ENCODE measurements around the gene RPL37A. TPM values are rescaled to one million over a fixed set of nuclear protein-coding genes. Genes with fewer than 3 reads are reported as not detected.

The RPL37A gene
- total and polyA plus RNA-seq, 2 of the 4 experiments (the other 2 are of a cell fraction): 341 to 1,572 TPM

DNA sequence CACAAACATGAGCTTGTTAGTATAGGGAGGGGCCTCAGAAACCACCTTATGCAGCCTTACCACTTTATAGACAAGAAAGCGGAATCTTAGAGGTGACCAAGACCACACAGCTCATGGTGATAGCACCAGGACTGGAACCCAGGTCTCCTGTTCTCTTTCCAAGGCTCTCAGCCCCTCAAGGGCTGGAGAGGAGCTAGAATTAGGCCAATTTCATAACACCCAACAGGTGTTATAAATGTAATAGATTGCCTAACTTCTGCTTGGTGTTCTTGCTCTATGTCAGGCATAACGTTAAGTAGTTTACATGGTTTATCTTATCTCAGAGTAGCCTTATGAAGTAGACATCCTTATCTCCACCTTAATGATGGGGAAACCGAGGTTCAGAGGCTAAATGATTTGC lies 42.9 kb downstream of the RPL37A start:
- no peak for TF ChIP-seq RFX5 (IDR thresholded peaks at IDR 0.05; ENCODE audit: low read depth, low read length)
- Histone ChIP-seq H2AK9ac (replicated peaks; ENCODE audit: low read depth, low read length, poor library complexity) (no peak overlapping the region), H2BK15ac (ENCODE audit: low read depth, low read length) (0 out of 3 replicates have a peak overlapping the region, but pooled peaks have one; percentile 1), H2BK120ac (ENCODE audit: low read depth, low read length) (no peak overlapping the region), H3K4me3 (ENCODE audit: insufficient read depth, low read depth, low read length) (no peak overlapping the region), H3K18ac (ENCODE audit: low read depth, low read length) (no peak overlapping the region), H3K9ac (ENCODE audit: low read depth, low read length) (no peak overlapping the region), H3K56ac (ENCODE audit: extremely low read depth, insufficient read depth, low read length) (no peak overlapping the region), H3K27ac (ENCODE audit: insufficient read depth, low read length) (no peak overlapping the region), H3K23ac (ENCODE audit: low read depth, low read length) (no peak overlapping the region), H2AFZ (replicated peaks; ENCODE audit: low read length, poor library complexity) (no peak overlapping the region), H3K9me1 (ENCODE audit: insufficient read depth, low read length) (peaks cover 14% of the 10 kb centered on the region), H3K9me3 (ENCODE audit: control insufficient read depth, insufficient read depth, low read length) (no peaks in the 10 kb centered on the region), H3K36me3 (ENCODE audit: control insufficient read depth, insufficient read depth, low read length) (no peaks in the 10 kb centered on the region), H3K27me3 (ENCODE audit: control insufficient read depth, insufficient read depth, low read length) (no peaks in the 10 kb centered on the region), H4K5ac (ENCODE audit: low read depth, low read length) (no peak overlapping the region), H3K79me1 (ENCODE audit: low read depth in 1 of 2, low read length in 2 of 2) (no peaks in the 10 kb centered on the region), H3K4me2 (ENCODE audit: low read depth, low read length) (no peak overlapping the region), H4K91ac (ENCODE audit: insufficient read depth, low read depth, low read length) (no peak overlapping the region), H3K4me1 (ENCODE audit: control insufficient read depth, insufficient read depth, low read length) (peaks cover 23% of the 10 kb centered on the region), H4K20me1 (ENCODE audit: insufficient read depth, low read length) (no peaks in the 10 kb centered on the region), H2AK5ac (ENCODE audit: low read depth, low read length) (no peak overlapping the region; the same call in 1 of the 2 replicates), H2BK5ac (ENCODE audit: low read depth, low read length, poor library complexity, severe bottlenecking) (no peak overlapping the region), H4K8ac (ENCODE audit: low read depth in 2 of 2, low read length in 2 of 2) (no peak overlapping the region), H3K14ac (replicated peaks; ENCODE audit: low read depth, low read length) (no peak overlapping the region), H3K4ac (ENCODE audit: low read depth, low read length) (no peak overlapping the region), H2BK20ac (ENCODE audit: low read depth, low read length) (no peak overlapping the region; the same call in 1 of the 2 replicates)
- WGBS, 2 experiments (ENCODE audit: extremely low coverage in 2 of 2, insufficient read length in 1 of 2): 80% methylated on average over 1 of the region's 3 CpGs; no CpG with 5 or more reads in 1 of the 2 experiments
- dilution Hi-C loops (cut with HindIII; ENCODE audit: low sequenced_read_pairs, unreplicated experiment) (no loop called here), in situ Hi-C loops (cut with MboI; ENCODE audit: low sequenced_read_pairs) (no loop called here), intact Hi-C loops (cut with micrococcal nuclease) (no loop called here)
- ChIA-PET POLR2A (ENCODE audit: unreplicated experiment) (no interaction called here), CTCF (no interaction called here)
- ATAC-seq (ENCODE audit: low read depth) (no peak), DNase-seq (no peak)
- BruUV-seq (replicated peaks): no TSS peak

Measured in IMR-90 (cell line).